RWPE1 (cell line): Measurements from ENCODE around the gene DRICH1.
"Not testable (repeated sequence)": the region's sequence is repeated elsewhere in the genome, so short reads cannot be mapped to it uniquely, and the experiment has no call there.

Experiments
- CTCF ChIA-PET: fragments of 350-600 bp; sonication (Branson Sonifier 250); formaldehyde crosslinking; extraction: SDS; loops from one replicate; lab custom pipeline; 2021; lab: Yijun Ruan, JAX
- POLR2A ChIA-PET: fragments of 400-600 bp; formaldehyde crosslinking; extraction: SDS; loops from one replicate; lab custom pipeline; 2020; ENCODE audit warnings: antibody characterized with exemption; ENCODE audit not compliant: low non-redundant PET; lab: Yijun Ruan, JAX
- DNase-seq: peaks from one replicate; pipeline ENCODE4 v3.0.0; 2012; ENCODE audit warnings: low spot score
- H3K27ac ChIP-seq: fragments of 450-650 bp; 2 replicates; pipeline ENCODE4 v1.5.1; 2017
- TF ChIP-seq, protein P1 (sequence below): fragments of 450-650 bp; conservative IDR thresholded peaks from 2 replicates; pipeline ENCODE4 v1.5.1; 2017; ENCODE audit warnings: low read depth, mild to moderate bottlenecking

DRICH1 gene

DNA sequence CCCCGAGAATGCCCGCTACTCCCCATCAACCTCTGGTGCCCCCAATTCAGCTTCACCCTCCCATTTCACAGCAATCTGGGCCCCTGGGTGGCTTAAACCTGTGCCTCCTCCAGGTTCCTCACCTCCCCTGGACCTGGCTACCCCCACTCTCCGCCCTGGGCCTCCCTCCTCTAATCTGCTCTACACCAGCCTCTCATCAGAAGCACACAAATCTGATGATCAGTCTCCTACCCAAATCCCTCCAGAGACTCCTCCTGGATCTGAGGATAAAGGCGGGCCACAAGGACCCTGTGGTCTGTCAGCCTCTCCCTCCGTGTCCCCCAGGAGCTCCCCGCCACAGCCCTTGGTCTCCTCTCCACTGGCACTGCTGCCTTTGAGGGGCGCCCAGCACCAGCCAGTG lies 28.9 kb downstream of the DRICH1 start:
- H3K27ac ChIP-seq, result no peak overlapping the region
- ChIA-PET POLR2A (no interaction called here), CTCF (no interaction called here)
- TF ChIP-seq, protein P1, sequence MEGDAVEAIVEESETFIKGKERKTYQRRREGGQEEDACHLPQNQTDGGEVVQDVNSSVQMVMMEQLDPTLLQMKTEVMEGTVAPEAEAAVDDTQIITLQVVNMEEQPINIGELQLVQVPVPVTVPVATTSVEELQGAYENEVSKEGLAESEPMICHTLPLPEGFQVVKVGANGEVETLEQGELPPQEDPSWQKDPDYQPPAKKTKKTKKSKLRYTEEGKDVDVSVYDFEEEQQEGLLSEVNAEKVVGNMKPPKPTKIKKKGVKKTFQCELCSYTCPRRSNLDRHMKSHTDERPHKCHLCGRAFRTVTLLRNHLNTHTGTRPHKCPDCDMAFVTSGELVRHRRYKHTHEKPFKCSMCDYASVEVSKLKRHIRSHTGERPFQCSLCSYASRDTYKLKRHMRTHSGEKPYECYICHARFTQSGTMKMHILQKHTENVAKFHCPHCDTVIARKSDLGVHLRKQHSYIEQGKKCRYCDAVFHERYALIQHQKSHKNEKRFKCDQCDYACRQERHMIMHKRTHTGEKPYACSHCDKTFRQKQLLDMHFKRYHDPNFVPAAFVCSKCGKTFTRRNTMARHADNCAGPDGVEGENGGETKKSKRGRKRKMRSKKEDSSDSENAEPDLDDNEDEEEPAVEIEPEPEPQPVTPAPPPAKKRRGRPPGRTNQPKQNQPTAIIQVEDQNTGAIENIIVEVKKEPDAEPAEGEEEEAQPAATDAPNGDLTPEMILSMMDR, result no peak
- DNase-seq, result no peak

DNA sequence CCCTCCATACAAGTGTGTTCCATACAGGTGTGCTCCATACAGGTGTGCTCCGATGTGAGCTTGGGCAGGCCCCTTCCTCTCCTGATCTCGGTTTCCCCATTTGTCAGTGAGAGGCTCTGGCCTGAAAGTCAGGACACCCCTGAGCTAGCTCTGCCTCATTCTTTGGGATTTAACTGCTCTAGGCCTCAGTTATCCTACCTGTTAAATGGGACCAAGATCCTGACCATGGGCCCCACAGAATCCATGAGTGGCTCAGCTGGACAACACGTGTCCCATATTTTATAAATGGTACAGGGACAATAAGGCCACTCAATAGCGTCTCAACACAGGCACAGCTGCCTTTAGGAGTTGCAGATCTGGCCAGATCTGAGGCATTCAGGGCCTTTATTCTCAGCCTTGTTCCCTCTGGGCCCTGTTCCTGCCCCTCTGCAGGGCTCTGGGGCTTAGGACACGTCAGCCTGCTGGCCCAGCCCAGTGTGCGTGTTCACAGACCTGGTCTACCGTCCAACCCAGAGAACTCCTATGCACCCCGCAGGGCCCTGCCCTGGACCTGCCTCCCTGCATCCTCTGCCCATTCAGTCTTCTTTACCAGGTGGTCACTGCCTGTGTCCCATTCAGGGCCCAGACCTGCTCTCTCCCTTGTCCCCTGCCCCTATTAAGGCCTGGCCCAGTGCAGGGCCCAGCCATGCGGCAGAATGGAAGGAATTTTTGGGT lies 33.2 kb downstream of the DRICH1 start:
- no peak for DNase-seq
- H3K27ac ChIP-seq, result no peak overlapping the region
- ChIA-PET CTCF (no interaction called here), POLR2A (no interaction called here)
- TF ChIP-seq, protein P1, result no peak

DNA sequence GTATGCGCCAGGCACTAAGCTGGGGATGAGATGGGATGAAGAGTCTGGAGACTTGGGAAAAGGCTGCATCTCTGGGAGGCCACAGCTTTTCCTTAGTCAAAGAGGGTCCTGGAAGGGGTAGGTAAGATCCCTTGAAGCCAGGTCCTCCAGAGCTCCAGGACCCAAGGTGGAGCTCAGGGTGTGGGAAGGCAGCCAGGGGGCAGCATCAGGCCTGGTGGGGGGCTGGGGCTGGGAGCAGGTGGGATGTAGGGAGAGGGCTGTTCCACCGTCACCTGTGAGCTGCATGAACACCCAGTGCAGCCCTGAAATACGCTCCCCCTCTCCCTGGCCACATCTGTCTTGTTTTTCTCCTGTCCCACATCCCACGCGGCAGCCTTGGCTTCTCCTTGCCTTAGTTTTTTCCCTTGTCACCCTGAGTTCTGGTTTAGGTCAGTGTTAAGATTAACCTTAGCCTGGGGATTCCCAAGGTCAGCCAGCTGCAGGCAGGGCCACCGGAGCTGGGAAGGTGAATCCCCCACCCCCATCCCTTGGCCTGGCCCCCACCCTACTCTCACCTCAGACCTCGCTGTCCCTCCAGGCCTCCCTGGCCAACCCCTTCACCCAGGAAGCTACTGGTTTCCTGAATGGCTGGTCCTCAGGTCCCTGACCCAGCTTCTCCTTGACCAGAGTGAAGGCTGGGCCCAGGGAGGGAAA lies 34.4 kb downstream of the DRICH1 start:
- CTCF ChIA-PET, DNase-seq, H3K27ac ChIP-seq: not testable (repeated sequence)
- POLR2A ChIA-PET, result interaction anchor here (0.7 kb wide), 1 partner anchor 731 kb away, joined by 3 read pairs; no protein-coding TSS in a partner anchor

DNA sequence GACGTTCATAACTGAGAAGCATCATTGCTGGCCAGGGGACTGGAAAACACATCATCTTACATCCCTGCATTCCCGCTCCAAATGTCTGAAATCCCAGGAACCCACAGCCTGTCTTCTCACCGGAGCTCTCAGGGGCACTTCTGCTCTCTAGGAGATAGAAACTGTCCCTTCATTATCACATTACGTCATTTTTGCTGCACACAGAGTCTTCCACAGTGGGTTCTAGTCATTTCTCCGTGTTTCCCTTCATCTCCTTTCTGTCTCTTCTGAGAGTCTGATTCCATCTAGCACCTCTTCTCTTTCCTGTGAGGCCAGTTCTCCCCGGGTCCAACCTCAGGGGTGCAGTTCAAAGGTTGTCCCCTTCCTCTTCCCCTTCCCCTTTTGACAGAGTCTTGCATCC lies 36.2 kb downstream of the DRICH1 start:
- POLR2A ChIA-PET, DNase-seq, H3K27ac ChIP-seq: not testable (repeated sequence)
- CTCF ChIA-PET, result interaction anchor here (0.6 kb wide), 1 partner anchor 25 kb away, joined by 3 read pairs; no protein-coding TSS in a partner anchor

DNA sequence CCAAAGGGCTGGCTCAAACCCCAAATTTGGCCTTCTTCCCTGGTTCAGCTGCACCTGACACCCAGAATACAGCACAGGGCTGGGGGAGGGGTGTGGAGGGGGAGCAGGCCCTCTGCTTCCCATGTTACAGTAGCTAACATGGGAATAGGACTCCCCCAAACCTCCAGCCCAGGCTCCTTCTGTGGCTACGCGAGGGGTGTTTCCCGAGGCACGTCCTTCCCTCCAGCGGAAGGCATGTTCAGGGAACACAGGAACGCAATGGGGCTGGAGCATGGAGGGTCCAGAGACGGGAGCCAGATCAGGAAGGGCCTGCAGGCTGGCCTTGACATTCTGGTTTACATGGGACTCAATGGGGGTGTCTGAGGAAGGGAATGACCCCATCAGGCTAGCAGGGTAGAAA lies 40.3 kb downstream of the DRICH1 start:
- TF ChIP-seq, protein P1, result no peak
- H3K27ac ChIP-seq, result no peak overlapping the region
- no peak for DNase-seq
- POLR2A ChIA-PET, result no interaction called here
- CTCF ChIA-PET, result no interaction called here

DNA sequence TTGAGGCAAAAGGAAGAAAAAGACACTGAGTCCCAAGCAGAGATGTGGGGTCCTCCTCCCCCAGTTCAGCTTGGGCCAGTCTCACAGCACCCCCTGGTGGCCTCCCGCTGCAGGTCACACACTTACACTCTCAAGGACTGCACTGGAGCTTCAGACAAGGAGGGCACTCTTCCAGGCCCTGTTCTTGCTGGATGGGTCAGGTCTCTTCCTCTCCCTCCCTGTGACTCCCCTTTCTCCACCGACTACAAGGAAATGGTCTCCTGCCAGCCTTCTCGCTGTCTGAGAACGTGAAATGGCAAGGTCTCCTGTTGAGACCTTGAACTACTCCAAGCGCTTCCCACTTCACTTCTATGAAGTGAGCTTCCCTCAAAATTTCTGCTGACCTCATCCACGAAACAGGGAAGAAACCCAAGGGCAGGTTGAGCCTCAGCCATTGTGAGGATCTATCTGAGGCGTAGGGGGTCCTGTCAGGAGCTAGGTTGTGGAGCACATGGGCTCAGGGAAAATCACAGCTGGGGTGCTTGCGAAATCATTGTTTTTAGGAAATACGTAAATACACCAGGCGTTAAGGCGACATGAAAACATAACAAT lies 40.8 kb downstream of the DRICH1 start:
- DNase-seq, result peak; percentile 19
- ChIA-PET CTCF (no interaction called here), POLR2A (no interaction called here)
- H3K27ac ChIP-seq, result no peak overlapping the region
- TF ChIP-seq, protein P1, result peak; percentile 66

DNA sequence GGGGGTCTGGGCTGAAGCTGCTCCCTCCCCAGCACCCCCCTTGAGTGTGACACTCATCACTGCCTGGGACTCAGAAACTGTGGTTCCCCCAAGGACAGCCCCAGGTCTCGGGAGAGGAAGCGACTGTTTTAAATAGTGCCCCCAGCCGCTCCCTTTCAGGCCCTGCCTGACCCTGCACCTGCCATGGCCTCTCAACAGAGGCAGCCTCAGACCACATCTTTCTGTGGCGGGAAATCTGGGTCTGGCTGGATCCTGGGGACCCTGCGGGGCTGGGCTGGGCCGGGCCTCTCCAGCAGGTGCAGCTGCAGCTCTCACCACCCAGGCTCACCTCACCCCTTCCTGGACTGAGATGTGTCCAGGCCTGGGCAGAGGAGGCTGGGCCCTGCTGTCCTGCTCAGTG lies 48.3 kb downstream of the DRICH1 start:
- no peak for DNase-seq
- CTCF ChIA-PET, result no interaction called here
- TF ChIP-seq, protein P1, result no peak
- POLR2A ChIA-PET, result no interaction called here
- H3K27ac ChIP-seq, result no peak overlapping the region
